Endothelial cell of umbilical vein (primary cell): ENCODE measurements around the gene XYLT1. TPM values are rescaled to one million over a fixed set of nuclear protein-coding genes. Genes with fewer than 3 reads are reported as not detected.

ENCODE experiments used
- BruUV-seq: library from RNA; stranded (reverse); fragments of 400-500 nt; replicated peaks from 2 replicates; lab custom pipeline; 2021; lab: Mats Ljungman, UMichigan
- CTCF ChIA-PET: fragments of 300-600, 350-600 bp; sonication (Branson Sonifier 250); formaldehyde crosslinking; loops from one replicate; lab custom pipeline; 2021; ENCODE audit warnings: antibody characterized with exemption, inconsistent platforms; lab: Charles Lee
- POLR2A ChIA-PET: fragments of 300-600, 350-600 bp; sonication (Branson Sonifier 250); formaldehyde crosslinking; loops from one replicate; lab custom pipeline; 2021; ENCODE audit warnings: antibody characterized with exemption, inconsistent platforms; lab: Charles Lee
- DNase-seq: peaks from one replicate; pipeline ENCODE4 v3.0.0-alpha.2; 2011; ENCODE audit warnings: low read depth, low spot score
- FAIRE-seq: peaks from 2 replicates; lab custom pipeline; 2011; peaks lifted over from hg19 to GRCh38; lab: Jason Lieb, UNC
- H2AFZ ChIP-seq: 2 replicates; pipeline ENCODE4 v1.6.0; 2012; ENCODE audit warnings: low read depth, low read length, control low read depth, inconsistent platforms
- H3K27ac ChIP-seq: 2 replicates; pipeline ENCODE4 v1.5.1; 2011; ENCODE audit warnings: low read depth, mild to moderate bottlenecking, control low read depth, low read length, moderate library complexity; ENCODE audit not compliant: insufficient read depth
- H3K27me3 ChIP-seq, 2 experiments: 2 replicates each; pipeline versions ENCODE4 v1.6.0 to v1.6.1; 2011; ENCODE audit warnings: low read length in 2 of 2, mixed read lengths in 1 of 2; ENCODE audit not compliant: control insufficient read depth in 2 of 2, insufficient read depth in 2 of 2
- H3K36me3 ChIP-seq, 2 experiments: 2 replicates in 1 of 2; 3 replicates in 1 of 2; pipeline ENCODE4 v1.5.1; 2011; ENCODE audit warnings: low read length in 2 of 2, mild to moderate bottlenecking in 1 of 2, moderate library complexity in 1 of 2; ENCODE audit not compliant: control insufficient read depth in 2 of 2, insufficient read depth in 2 of 2; ENCODE audit errors: extremely low read depth in 1 of 2
- H3K4me1 ChIP-seq: 3 replicates; pipeline ENCODE4 v1.5.1; 2011; ENCODE audit warnings: mild to moderate bottlenecking, low read length; ENCODE audit not compliant: control insufficient read depth, insufficient read depth; ENCODE audit errors: extremely low read depth
- H3K4me2 ChIP-seq: 2 replicates; pipeline ENCODE4 v1.6.1; 2011; ENCODE audit warnings: low read length, control low read depth, mixed read lengths; ENCODE audit not compliant: insufficient read depth
- H3K4me3 ChIP-seq, 3 experiments: fragments of 200-600 bp in 1 of 3; sonication (generic), shearing (Covaris generic) in 1 of 3; replicated peaks in 1 of 3; 2 replicates each; pipeline ENCODE4 v1.5.1; 2011 to 2016; ENCODE audit warnings: control low read depth in 3 of 3, low read length in 3 of 3, mild to moderate bottlenecking in 2 of 3, inconsistent platforms in 1 of 3, low read depth in 1 of 3, moderate library complexity in 1 of 3; ENCODE audit not compliant: insufficient read depth in 1 of 3
- H3K79me2 ChIP-seq: 2 replicates; pipeline ENCODE4 v1.6.0; 2012; ENCODE audit warnings: low read length, inconsistent platforms; ENCODE audit not compliant: control insufficient read depth, insufficient read depth
- H3K9ac ChIP-seq: replicated peaks from 2 replicates; pipeline ENCODE3; 2011; ENCODE audit warnings: low read length, control low read depth; ENCODE audit not compliant: insufficient read depth; ENCODE audit errors: extremely low read depth
- H3K9me1 ChIP-seq: replicated peaks from 3 replicates; pipeline ENCODE4 v1.6.0; 2011; ENCODE audit warnings: mild to moderate bottlenecking, low read length; ENCODE audit not compliant: control insufficient read depth, insufficient read depth; ENCODE audit errors: extremely low read depth
- H3K9me3 ChIP-seq: replicated peaks from 2 replicates; pipeline ENCODE4 v1.5.1; 2012; ENCODE audit warnings: low read length, inconsistent platforms; ENCODE audit not compliant: control insufficient read depth, insufficient read depth
- H4K20me1 ChIP-seq: replicated peaks from 2 replicates; pipeline ENCODE3; 2011; ENCODE audit warnings: mild to moderate bottlenecking, low read length; ENCODE audit not compliant: control insufficient read depth, insufficient read depth; ENCODE audit errors: extremely low read depth
- CTCF ChIP-seq, 2 donors: IDR thresholded peaks; 1 replicate in 1 of 2; 2 replicates in 1 of 2; pipeline ENCODE4 v1.5.1; 2011; ENCODE audit warnings: low read length in 2 of 2, mild to moderate bottlenecking in 2 of 2, moderate library complexity in 2 of 2, control low read depth in 1 of 2, inconsistent platforms in 1 of 2, low read depth in 1 of 2; ENCODE audit not compliant: insufficient read depth in 1 of 2; ENCODE audit errors: extremely low read depth in 1 of 2
- EZH2 ChIP-seq: IDR thresholded peaks from 2 replicates; pipeline ENCODE4 v1.6.1; 2012; ENCODE audit warnings: borderline replicate concordance, low read depth, mild to moderate bottlenecking, moderate library complexity, low read length, inconsistent platforms; ENCODE audit not compliant: severe bottlenecking
- FOS ChIP-seq: IDR thresholded peaks from 2 replicates; pipeline ENCODE4 v1.6.1; 2011; ENCODE audit warnings: mild to moderate bottlenecking, low read length, moderate library complexity, borderline replicate concordance; ENCODE audit not compliant: insufficient read depth
- GATA2 ChIP-seq: IDR thresholded peaks from 2 replicates; pipeline ENCODE4 v1.7.0; 2011; ENCODE audit warnings: low read depth, mild to moderate bottlenecking, moderate library complexity, mixed read lengths, low read length; ENCODE audit not compliant: insufficient read length, insufficient read depth
- JUN ChIP-seq: IDR thresholded peaks from 2 replicates; pipeline ENCODE4 v1.6.1; 2011; ENCODE audit warnings: borderline replicate concordance, low read depth; ENCODE audit not compliant: insufficient read length, insufficient read depth
- MAX ChIP-seq: IDR thresholded peaks from 2 replicates; pipeline ENCODE4 v1.6.1; 2011; ENCODE audit not compliant: insufficient read depth, insufficient read length
- MYC ChIP-seq: IDR thresholded peaks from one replicate; pipeline ENCODE4 v1.6.1; 2011; ENCODE audit warnings: mild to moderate bottlenecking, low read depth, low read length
- POLR2A ChIP-seq: IDR thresholded peaks from 2 replicates; pipeline ENCODE4 v1.6.1; 2012; ENCODE audit warnings: low read depth, mild to moderate bottlenecking, control low read depth, low read length
- POLR2AphosphoS5 ChIP-seq: IDR thresholded peaks from 2 replicates; pipeline ENCODE4 v1.6.1; 2012; ENCODE audit warnings: low read depth, mild to moderate bottlenecking, control low read depth, low read length, moderate library complexity; ENCODE audit not compliant: insufficient read depth
- dilution Hi-C: fragments of 300-500 bp; cut with MboI; formaldehyde crosslinking; loops from one replicate; pipeline ENCODE4 v1.15.0; 2019; ENCODE audit warnings: low sequenced_read_pairs; ENCODE audit not compliant: extremely low pct_ligation_motif_present
- intact Hi-C: fragments of 100-400 bp; cut with micrococcal nuclease; formaldehyde crosslinking; loops from one replicate; pipeline ENCODE4 v1.10.0; 2022
- polyA plus RNA-seq, 4 experiments: library from polyadenylated mRNA; depleted of rRNA in 3 of 4; stranded (reverse) in 3 of 4; unstranded in 1 of 4; fragments of >200 nt; gene quantifications; 2 replicates each; pipeline versions ENCODE4 v1.2.1 to v1.2.3, GENCODE V29; 2011 to 2012; ENCODE audit warnings: missing spikeins in 1 of 4
- total RNA-seq: library from RNA; stranded (reverse); gene quantifications from 2 replicates; pipeline ENCODE4 v1.2.3, GENCODE V29; 2021

Gene XYLT1
- total and polyA plus RNA-seq, 2 donors (not counting 3 experiments of a cell fraction or from before 2014, with no cell fraction given) = 0.63 to 2.9 TPM

GRCh38 chr16:17257426-17258023 lies 213.2 kb downstream of the XYLT1 start:
- no peak overlapping the region for H2AFZ ChIP-seq
- H3K4me3 ChIP-seq = no peak overlapping the region
- no peak overlapping the region for H3K4me2 ChIP-seq
- H3K27me3 ChIP-seq = no peaks in the 10 kb centered on the region
- no peak overlapping the region for H3K9ac ChIP-seq
- H3K36me3 ChIP-seq = no peaks in the 10 kb centered on the region
- H3K27ac ChIP-seq = no peak overlapping the region
- FAIRE-seq (no peak), DNase-seq (no peak)
- H3K4me1 ChIP-seq = no peaks in the 10 kb centered on the region
- dilution Hi-C loops = no loop called here
- peaks cover 3% of the 10 kb centered on the region for H3K9me3 ChIP-seq
- no peaks in the 10 kb centered on the region for H3K9me1 ChIP-seq
- CTCF ChIA-PET = no interaction called here
- no peaks in the 10 kb centered on the region for H3K79me2 ChIP-seq
- no peaks in the 10 kb centered on the region for H4K20me1 ChIP-seq
- BruUV-seq = no TSS peak
- POLR2A ChIA-PET = no interaction called here
- intact Hi-C loops = no loop called here
- TF ChIP-seq CTCF (IDR thresholded peaks at IDR 0.05; ENCODE audit: extremely low read depth in 1 of 2, insufficient read depth in 1 of 2, low read depth in 1 of 2, low read length in 2 of 2) = no peak
- TF ChIP-seq MYC = no peak

GRCh38 chr16:17252701-17253100 lies 218.1 kb downstream of the XYLT1 start:
- Histone ChIP-seq H3K4me1 (no peaks in the 10 kb centered on the region), H3K27ac (no peak overlapping the region), H3K4me2 (no peak overlapping the region), H3K36me3 (no peaks in the 10 kb centered on the region), H3K9me3 (peaks cover 3% of the 10 kb centered on the region), H3K9me1 (no peaks in the 10 kb centered on the region), H3K79me2 (no peaks in the 10 kb centered on the region), H2AFZ (no peak overlapping the region), H3K4me3 (no peak overlapping the region), H4K20me1 (no peaks in the 10 kb centered on the region), H3K27me3 (no peaks in the 10 kb centered on the region), H3K9ac (no peak overlapping the region)
- POLR2A ChIA-PET = no interaction called here
- dilution Hi-C loops = no loop called here
- CTCF ChIA-PET = no interaction called here
- no TSS peak for BruUV-seq
- FAIRE-seq = no peak
- TF ChIP-seq JUN (no peak), FOS (no peak), POLR2A (no peak), MYC (no peak), POLR2AphosphoS5 (no peak), GATA2 (no peak), MAX (no peak), CTCF (IDR thresholded peaks at IDR 0.05; ENCODE audit: extremely low read depth in 1 of 2, insufficient read depth in 1 of 2, low read depth in 1 of 2, low read length in 2 of 2) (no peak), EZH2 (no peak)
- no peak for DNase-seq
- intact Hi-C loops = no loop called here
